Epidermal melanocyte (primary cell): ENCODE measurements around the gene COASY.
A peak's percentile ranks its signal among the peaks of the same experiment; 100 is the strongest.

Experiments
- DNase-seq: peaks from one replicate; pipeline ENCODE4 v3.0.0; 2011; ENCODE audit warnings: low spot score; ENCODE audit not compliant: insufficient read length

COASY gene

GRCh38 chr17:42571435-42572225 is 9.7 kb downstream of the COASY start:
- DNase-seq, result no peak

GRCh38 chr17:42573095-42573494 is 11.1 kb downstream of the COASY start:
- DNase-seq, result no peak

GRCh38 chr17:42574463-42574862 is 12.5 kb downstream of the COASY start:
- DNase-seq, result no peak

GRCh38 chr17:42577140-42577531 is 15.2 kb downstream of the COASY start:
- no peak for DNase-seq

- peak; percentile 96 for DNase-seq
Measured at GRCh38 chr17:42577532-42578281, 15.8 kb downstream of the COASY start, which contains the start of gene PSMC3IP. Gene PSMC3IP, minus strand, starts transcription at chr17:42577729. Its CDS starts 43 bp downstream, at chr17:42577686.

GRCh38 chr17:42578282-42578869 is 16.4 kb downstream of the COASY start:
- peak; percentile 79 for DNase-seq

GRCh38 chr17:42579794-42580551 is 18.0 kb downstream of the COASY start:
- DNase-seq, result no peak

- DNase-seq, result no peak
Measured at GRCh38 chr17:42581744-42582270, 19.9 kb downstream of the COASY start.

GRCh38 chr17:42584880-42585279 is 22.9 kb downstream of the COASY start:
- DNase-seq, result no peak

- DNase-seq, result no peak
Measured at GRCh38 chr17:42585353-42585752, 23.4 kb downstream of the COASY start.

- no peak for DNase-seq
Measured at GRCh38 chr17:42586514-42587230, 24.7 kb downstream of the COASY start.

GRCh38 chr17:42590886-42591285 is 28.9 kb downstream of the COASY start:
- no peak for DNase-seq

- DNase-seq, result no peak
Measured at GRCh38 chr17:42591411-42591810, 29.5 kb downstream of the COASY start.

- no peak for DNase-seq
Measured at GRCh38 chr17:42596386-42596785, 34.4 kb downstream of the COASY start.

- DNase-seq, result no peak
Measured at GRCh38 chr17:42598905-42599304, 37.0 kb downstream of the COASY start.

GRCh38 chr17:42603318-42603717 is 41.4 kb downstream of the COASY start:
- DNase-seq, result no peak

- DNase-seq, result no peak
Measured at GRCh38 chr17:42607769-42608168, 45.8 kb downstream of the COASY start.

GRCh38 chr17:42608305-42609181 is 46.6 kb downstream of the COASY start:
- peak; percentile 19 for DNase-seq

GRCh38 chr17:42609182-42609813 is 47.4 kb downstream of the COASY start, which contains the start of the genes RETREG3 and TUBG1:
Gene RETREG3, minus strand, starts transcription at chr17:42609374. Its CDS starts 50 bp downstream, at chr17:42609324.
Gene TUBG1, plus strand, starts transcription at chr17:42609683. Its CDS starts 55 bp downstream, at chr17:42609738.
- peak; percentile 98 for DNase-seq
